ENCODE results near the gene KLHL7. TPM values are rescaled to one million over a fixed set of nuclear protein-coding genes. Genes with fewer than 3 reads are reported as not detected.

KLHL7 gene
- total and polyA plus RNA-seq, 2 donors (not counting 3 experiments of a cell fraction or from before 2014, with no cell fraction given) = 21.3 to 32.1 TPM

- no peak overlapping the region for H3K9ac ChIP-seq (replicated peaks; ENCODE audit: extremely low read depth, insufficient read depth, low read length)
- H4K20me1 ChIP-seq (replicated peaks; ENCODE audit: control insufficient read depth, extremely low read depth, insufficient read depth, low read length) = no peaks in the 10 kb centered on the region
- H3K9me1 ChIP-seq (replicated peaks; ENCODE audit: control insufficient read depth, extremely low read depth, insufficient read depth, low read length) = no peaks in the 10 kb centered on the region
- H2AFZ ChIP-seq (ENCODE audit: low read depth, low read length) = no peak overlapping the region
- DNase-seq (ENCODE audit: low read depth, low spot score) (no peak), FAIRE-seq (no peak)
- H3K27me3 ChIP-seq (ENCODE audit: control insufficient read depth in 2 of 2, insufficient read depth in 2 of 2, low read length in 2 of 2) = no peaks in the 10 kb centered on the region
- H3K4me2 ChIP-seq (ENCODE audit: insufficient read depth, low read length) = no peak overlapping the region
- intact Hi-C loops (cut with micrococcal nuclease) = no loop called here
- TF ChIP-seq POLR2A (IDR thresholded peaks at IDR 0.05; ENCODE audit: low read depth, low read length) (no peak), EZH2 (IDR thresholded peaks at IDR 0.05; ENCODE audit: borderline replicate concordance, low read depth, low read length, severe bottlenecking) (no peak), FOS (IDR thresholded peaks at IDR 0.05; ENCODE audit: borderline replicate concordance, insufficient read depth, low read length) (no peak), JUN (IDR thresholded peaks at IDR 0.05; ENCODE audit: borderline replicate concordance, insufficient read depth, insufficient read length, low read depth) (no peak), POLR2AphosphoS5 (IDR thresholded peaks at IDR 0.05; ENCODE audit: insufficient read depth, low read depth, low read length) (no peak), MAX (IDR thresholded peaks at IDR 0.05; ENCODE audit: insufficient read depth, insufficient read length) (no peak), GATA2 (IDR thresholded peaks at IDR 0.05; ENCODE audit: insufficient read depth, insufficient read length, low read depth, low read length) (no peak), MYC (IDR thresholded peaks at IDR 0.05; ENCODE audit: low read depth, low read length) (no peak), CTCF (IDR thresholded peaks at IDR 0.05; ENCODE audit: extremely low read depth in 1 of 2, insufficient read depth in 1 of 2, low read depth in 1 of 2, low read length in 2 of 2) (no peak)
- dilution Hi-C loops (cut with MboI; ENCODE audit: extremely low pct_ligation_motif_present, low sequenced_read_pairs) = no loop called here
- H3K36me3 ChIP-seq (ENCODE audit: control insufficient read depth in 2 of 2, extremely low read depth in 1 of 2, insufficient read depth in 2 of 2, low read length in 2 of 2) = peaks cover 0 to 3% of the 10 kb centered on the region in 2 experiments
- no peaks in the 10 kb centered on the region for H3K79me2 ChIP-seq (ENCODE audit: control insufficient read depth, insufficient read depth, low read length)
- H3K9me3 ChIP-seq (replicated peaks; ENCODE audit: control insufficient read depth, insufficient read depth, low read length) = no peaks in the 10 kb centered on the region
- H3K4me1 ChIP-seq (ENCODE audit: control insufficient read depth, extremely low read depth, insufficient read depth, low read length) = no peaks in the 10 kb centered on the region
- CTCF ChIA-PET = interaction anchor here (2.1 kb wide), 1 partner anchor 11 kb away, joined by 5 read pairs; no protein-coding TSS in a partner anchor
- no peak overlapping the region for H3K27ac ChIP-seq (ENCODE audit: insufficient read depth, low read depth, low read length)
- BruUV-seq (replicated peaks) = no TSS peak
- no peak overlapping the region for H3K4me3 ChIP-seq (replicated peaks in 1 of 3; ENCODE audit: insufficient read depth in 1 of 3, low read depth in 1 of 3, low read length in 3 of 3)
- POLR2A ChIA-PET = no interaction called here
Observed at GRCh38 chr7:23158546-23158945, 53.0 kb downstream of the KLHL7 start.
